ENCODE measurements around the gene MED16.

Gene MED16

GRCh38 chr19:892894-893689, at the start of gene MED16, which contains the start of gene RNU6-9:
TSS of gene MED16 (minus strand) at chr19:893187. CDS start at chr19:891131, 2,056 bp downstream.
TSS of gene RNU6-9 (plus strand) at chr19:893484.
- peak; percentile 92 for DNase-seq

GRCh38 chr19:942133-942645, 49.2 kb upstream of the MED16 start:
- no peak for DNase-seq

GRCh38 chr19:941292-942132, 48.5 kb upstream of the MED16 start:
- DNase-seq = no peak

GRCh38 chr19:940591-941291, 47.8 kb upstream of the MED16 start:
- peak; percentile 49 for DNase-seq

GRCh38 chr19:939922-940321, 46.9 kb upstream of the MED16 start:
- DNase-seq = no peak

- no peak for DNase-seq
Measured at GRCh38 chr19:939439-939838, 46.5 kb upstream of the MED16 start.

GRCh38 chr19:938233-938923, 45.4 kb upstream of the MED16 start:
- no peak for DNase-seq

- no peak for DNase-seq
Measured at GRCh38 chr19:937259-937694, 44.3 kb upstream of the MED16 start.

- DNase-seq = no peak
Measured at GRCh38 chr19:936175-936546, 43.2 kb upstream of the MED16 start.

GRCh38 chr19:934865-935479, 42.0 kb upstream of the MED16 start:
- no peak for DNase-seq

GRCh38 chr19:934197-934840, 41.3 kb upstream of the MED16 start:
- DNase-seq = no peak

- no peak for DNase-seq
Measured at GRCh38 chr19:933553-933882, 40.5 kb upstream of the MED16 start.

GRCh38 chr19:932648-933552, 39.9 kb upstream of the MED16 start:
- no peak for DNase-seq

- no peak for DNase-seq
Measured at GRCh38 chr19:931860-932647, 39.1 kb upstream of the MED16 start.

GRCh38 chr19:929891-930258, 36.9 kb upstream of the MED16 start:
- no peak for DNase-seq

- no peak for DNase-seq
Measured at GRCh38 chr19:929203-929890, 36.4 kb upstream of the MED16 start.

- no peak for DNase-seq
Measured at GRCh38 chr19:928471-929202, 35.6 kb upstream of the MED16 start.

- DNase-seq = no peak
Measured at GRCh38 chr19:927780-928401, 34.9 kb upstream of the MED16 start.
